Stimulated activated CD4-positive, alpha-beta T cell treated with anti-CD3 and anti-CD28 coated beads, TNF-alpha, amount 100 ng/mL, for 4 hours (primary cell): ENCODE measurements around the gene DROSHA.
"Not testable (repeated sequence)": the region's sequence is repeated elsewhere in the genome, so short reads cannot be mapped to it uniquely, and the experiment has no call there.

Experiments
- DNase-seq, 3 experiments: peaks; one replicate each; pipeline ENCODE4 v3.0.0-alpha.2; 2020; ENCODE audit warnings: low read depth in 3 of 3

DROSHA gene

GRCh38 chr5:31415009-31415923 lies 116.6 kb downstream of the DROSHA start:
- DNase-seq: no peak

- DNase-seq: no peak
Measured at GRCh38 chr5:31413030-31413812, 118.7 kb downstream of the DROSHA start.

DNA sequence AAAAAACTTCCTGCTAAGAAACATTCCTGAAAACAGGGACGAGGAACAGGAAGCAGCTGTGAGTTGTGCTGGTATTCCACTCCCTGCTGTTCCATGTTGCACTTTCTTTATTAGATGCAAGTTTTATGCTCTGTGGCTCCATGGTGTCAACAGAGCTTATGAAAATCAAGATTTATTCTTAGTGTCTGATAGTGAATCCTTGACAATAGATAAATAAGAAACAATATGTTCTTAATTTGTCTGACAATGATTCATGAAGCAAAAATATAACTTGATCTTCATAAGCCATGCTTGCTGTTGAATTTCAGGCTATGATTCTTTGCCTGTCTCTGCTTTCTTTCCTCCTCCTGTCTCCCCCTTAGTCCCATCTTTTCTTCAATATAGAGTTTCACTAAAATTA lies 119.6 kb downstream of the DROSHA start:
- DNase-seq: no peak

DNA sequence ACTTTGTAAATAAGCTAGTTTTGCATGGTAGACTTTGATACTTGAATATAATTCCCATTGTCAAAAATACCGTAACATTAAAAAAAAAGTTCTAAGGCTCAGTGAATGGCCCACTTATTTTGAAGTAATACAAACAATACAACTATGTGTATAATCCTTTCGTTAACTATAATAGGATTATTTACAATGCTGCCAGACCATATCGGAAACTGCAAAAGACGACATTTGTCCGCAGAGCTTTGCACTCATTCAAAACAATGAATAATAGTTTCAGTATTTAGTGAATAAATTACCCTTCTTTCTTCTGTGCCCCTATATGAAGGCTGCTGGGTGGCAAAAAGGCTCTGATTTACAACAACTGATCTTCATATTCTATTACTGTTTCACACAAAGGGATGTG lies 121.8 kb downstream of the DROSHA start:
- DNase-seq: no peak

DNA sequence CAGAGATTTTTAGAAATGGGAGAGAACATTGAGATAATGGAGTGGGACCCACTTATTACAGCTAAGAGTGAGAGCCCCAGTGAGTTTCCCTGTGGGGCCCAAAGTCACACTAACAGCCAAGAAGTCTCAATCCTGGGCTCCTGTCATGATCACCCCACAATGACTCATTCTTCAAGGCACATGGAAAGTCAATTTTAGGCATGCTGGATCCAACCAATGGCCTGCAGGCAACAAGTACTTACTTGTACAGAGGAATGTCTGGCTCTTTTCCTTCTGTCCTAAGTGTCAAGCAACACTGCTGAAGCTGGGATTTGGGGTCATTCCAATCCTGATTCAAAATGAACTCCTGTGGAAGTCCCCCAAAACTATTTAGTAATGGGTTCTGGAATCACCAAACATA lies 123.1 kb downstream of the DROSHA start:
- no peak for DNase-seq

DNA sequence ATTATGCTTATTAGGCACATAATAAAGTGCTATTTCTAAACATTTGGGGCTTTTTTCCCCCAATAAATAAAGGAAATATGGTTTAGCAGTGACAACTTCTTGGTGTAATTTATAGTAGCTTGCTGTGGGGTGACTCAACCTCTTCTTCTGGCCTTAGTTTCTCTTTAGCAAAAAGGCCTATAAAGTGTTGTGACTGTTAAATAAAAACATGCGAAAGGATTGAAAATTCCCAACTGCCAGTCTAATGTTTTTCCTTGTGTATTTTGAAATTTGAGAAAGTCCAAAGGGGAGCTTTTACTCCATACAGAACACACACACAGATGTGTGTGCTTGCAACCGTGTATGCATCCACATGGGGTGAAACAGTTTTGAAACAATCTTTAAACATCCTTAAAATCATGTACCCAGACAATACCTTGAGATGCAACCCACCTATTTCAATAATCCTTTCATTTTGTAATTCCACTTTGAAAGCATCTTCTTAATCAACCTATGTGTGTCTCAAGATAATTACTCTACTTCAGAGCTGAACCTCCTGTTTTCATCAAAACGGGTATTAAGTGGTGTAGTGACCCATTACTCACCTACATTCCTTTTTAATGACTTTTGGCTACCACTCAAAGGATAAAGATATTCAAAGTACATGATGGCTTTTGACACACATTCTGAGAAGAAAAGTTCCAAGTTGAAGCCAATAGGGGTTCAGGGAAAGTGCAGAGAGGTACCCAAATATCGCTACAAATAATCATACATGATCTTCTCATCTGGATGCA lies 123.8 kb downstream of the DROSHA start:
- no peak for DNase-seq

DNA sequence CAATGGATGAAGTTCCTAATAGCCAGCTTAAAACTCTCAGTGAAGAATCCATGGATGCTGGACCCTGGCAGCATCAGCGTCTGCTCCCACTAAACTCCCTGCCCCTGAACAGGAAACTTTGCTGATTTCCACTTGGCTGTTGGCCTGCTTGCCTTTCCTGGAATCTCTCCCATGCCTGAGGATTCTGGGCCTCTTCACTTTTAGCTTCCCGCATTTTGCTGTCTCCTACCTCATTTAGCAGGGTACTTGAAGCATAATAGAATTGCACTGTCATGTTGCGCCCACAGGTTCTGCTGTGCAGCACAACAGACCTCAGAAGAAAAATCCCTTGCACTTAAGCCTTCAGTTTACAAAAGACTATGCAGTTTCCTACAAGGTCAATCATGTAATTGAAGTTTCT lies 127.6 kb downstream of the DROSHA start:
- no peak for DNase-seq

DNA sequence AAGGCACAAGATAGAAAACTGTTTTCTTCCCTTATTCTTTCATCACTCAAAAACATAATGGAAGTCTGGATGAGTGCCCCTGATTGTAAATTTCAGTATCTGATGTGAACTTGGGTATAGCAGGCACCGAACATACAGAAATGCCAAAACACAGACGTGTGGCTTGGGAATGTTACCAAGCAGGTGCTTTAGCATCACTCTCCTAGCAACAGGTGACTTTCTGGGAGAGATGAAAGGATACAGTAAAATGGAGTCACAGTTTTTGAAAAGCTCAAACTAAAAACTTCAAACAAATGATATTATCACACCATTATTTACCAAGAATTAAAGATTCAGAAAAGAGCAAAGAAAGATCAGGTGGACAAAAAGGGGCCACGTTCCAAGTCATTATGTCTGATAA lies 130.2 kb downstream of the DROSHA start:
- DNase-seq: no peak

GRCh38 chr5:31397926-31398557 lies 133.9 kb downstream of the DROSHA start:
- no peak for DNase-seq

DNA sequence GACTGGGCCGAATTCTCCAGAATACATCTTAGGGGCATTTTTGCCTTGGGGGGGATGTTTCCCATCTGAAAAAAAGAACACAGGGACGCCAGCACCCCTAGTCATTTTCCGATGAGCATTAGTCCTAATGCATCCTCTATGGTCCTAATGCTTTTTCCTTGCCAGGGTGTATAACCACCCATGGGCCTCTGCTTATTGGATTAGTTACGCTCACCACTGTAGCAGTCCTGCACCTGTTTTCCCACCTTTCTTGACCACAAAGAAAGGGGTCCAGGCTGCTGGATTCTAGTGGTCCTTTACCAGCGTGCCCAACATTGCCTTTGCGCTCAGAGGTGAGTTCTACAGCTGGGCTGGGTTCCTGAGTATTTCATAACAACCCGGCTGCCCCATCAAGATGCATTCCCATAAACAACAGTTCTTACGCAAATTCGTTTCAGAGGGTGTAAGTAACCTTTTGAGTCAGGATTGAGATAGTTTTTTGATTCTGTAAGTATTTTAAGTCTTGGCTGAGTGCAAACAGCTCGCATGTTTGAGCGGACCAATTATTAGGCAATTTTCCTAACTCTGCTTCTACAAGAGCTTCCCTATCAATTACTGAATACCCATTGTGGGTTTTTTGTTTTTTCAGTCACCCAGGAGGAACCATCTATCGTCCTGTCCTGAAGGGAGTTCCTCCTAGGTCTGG lies 135.1 kb downstream of the DROSHA start:
- no peak for DNase-seq

DNA sequence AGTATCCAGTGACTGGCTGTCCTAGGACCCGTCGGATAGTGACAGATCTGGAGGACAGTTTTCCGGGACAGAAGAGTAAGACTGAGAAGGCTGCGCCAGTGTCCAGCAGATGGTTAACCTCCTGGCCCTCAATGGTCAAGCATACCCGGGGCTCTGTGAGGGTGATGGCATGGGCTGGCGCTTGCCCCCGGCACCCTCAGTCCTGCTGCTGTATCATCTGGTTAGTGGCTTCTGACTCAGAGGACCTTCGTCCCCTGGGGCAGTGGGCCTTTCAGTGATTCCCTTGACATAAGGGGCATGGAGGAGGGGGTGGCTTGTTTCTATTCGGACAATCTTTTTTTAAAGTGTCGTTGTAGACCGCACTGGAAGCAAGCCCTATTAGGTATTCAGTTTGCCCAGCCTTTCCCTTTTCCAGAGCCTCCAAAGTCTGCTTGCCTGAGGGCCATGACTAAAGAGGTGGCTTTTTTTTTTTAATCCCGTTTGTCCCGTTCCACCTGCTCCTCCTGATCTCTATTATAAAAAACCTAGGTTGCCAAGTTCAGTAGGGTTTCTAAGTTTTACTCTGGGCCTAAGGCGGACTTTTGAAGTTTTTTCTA lies 136.3 kb downstream of the DROSHA start:
- not testable (repeated sequence) for DNase-seq

- DNase-seq: no peak
Measured at GRCh38 chr5:31393126-31393525, 138.8 kb downstream of the DROSHA start.

- no peak for DNase-seq
Measured at GRCh38 chr5:31392061-31392460, 139.8 kb downstream of the DROSHA start.

DNA sequence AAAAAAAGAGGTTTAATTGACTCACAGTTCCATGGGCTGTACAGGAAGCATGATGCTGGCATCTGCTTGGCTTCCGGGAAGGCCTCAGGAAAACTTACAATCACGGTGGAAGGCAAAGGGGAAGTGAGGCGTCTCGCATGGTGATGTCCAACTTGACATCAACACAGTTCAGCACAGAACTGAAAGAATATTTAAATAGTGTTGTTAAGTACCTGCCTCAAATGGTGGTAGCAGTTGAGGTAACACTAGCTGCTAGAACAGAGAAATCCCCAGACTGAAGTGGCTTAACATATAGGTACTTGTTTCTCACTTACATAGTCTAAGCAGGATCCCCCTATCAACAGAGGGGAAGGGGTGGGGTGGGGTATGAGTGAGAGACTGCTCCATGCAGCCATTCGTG lies 141.6 kb downstream of the DROSHA start:
- DNase-seq: no peak

- no peak for DNase-seq
Measured at GRCh38 chr5:31385774-31386537, 145.9 kb downstream of the DROSHA start.

DNA sequence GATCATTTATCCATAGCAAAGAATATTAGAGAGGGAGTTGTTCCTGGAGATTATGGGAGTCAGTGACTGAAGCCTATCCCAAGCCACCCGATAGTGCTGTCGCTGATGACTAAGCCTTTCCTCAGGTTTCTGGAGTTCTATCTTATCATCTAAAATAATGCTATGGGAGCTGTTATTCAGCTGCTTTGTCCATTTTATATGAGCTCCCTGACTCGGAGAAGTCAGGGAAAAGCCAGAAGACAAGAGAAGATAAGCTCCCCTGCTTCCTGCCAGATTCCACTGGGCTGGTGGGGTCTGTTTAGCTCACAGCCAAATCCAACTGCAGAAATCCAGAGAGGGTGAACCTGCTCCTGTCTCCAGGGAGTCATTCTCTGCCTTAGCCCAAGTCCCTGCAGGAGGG lies 148.2 kb downstream of the DROSHA start:
- no peak for DNase-seq

DNA sequence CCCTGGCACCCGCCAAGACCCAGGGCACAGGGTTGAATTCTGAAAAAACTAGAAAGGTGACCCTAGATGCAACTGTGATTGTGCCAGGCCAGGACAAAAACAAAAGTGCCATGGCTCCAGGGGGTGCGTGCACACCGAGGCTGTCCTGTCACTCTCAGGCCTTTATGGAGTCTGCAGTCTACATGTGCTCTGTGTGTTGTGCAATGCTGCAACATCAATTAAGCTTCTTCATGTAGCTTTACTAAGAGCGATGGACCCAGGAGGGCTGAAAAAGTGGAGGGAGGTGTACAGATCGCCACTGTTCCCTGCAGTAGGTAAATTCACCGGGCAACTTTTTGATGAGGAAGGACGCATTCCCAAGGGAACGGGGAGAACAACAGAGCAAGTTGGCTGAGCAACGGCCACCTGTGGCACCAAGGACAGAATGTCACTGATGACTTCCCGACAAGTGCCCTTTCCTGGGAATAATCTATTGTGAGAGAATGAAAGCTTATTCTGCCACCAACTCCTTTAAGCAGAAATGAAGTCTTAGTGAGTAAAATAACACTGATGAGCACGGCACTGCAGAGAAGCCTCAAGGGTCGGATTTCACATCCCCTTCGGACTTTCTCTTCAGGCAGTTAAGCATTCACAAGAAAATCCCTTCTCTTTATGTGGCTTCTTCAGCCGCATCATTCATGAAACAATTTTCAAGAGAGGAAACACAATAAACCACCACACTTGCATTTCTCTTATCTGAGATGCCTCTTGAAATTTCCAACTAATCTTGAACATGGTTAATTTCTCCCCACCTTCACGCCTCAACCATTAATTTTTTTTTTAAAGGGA lies 149.6 kb downstream of the DROSHA start:
- DNase-seq: no peak

DNA sequence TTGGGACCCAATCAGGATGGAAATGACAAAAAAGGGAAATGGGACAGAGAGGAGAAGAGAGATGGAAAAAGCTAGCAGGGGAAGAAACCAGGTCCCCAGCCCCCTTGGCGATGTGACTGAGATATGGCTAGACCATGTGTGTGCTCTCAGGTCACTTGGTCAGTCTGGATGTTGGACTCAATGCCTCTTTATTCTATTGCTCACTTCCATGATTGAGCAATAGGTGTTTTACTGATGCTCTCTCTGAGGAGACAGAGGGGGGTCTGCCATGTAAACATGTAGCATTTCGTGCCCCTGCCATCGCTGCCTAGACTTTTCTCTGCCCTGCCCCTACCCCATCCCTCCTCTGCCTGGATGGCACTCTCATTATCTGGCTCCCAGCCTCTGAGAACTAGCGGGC lies 150.6 kb downstream of the DROSHA start:
- no peak for DNase-seq

DNA sequence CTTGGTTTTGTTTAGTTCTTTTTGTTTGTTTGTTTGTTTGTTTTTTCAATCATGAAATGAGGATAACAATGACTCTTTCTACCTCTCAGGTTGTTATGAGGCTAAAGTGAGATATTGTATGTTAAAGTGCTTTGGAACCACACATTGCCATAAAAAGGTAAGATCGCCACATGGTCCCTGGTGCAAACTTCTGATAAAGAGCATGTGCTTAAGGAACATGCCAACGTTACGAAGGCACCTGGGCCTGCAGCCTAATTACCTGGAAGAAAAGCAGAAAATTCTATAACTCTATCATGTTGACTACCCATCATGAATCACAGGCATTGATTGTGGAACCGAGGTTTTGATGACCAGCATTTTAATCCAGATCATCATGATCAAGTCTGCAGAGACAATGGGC lies 151.8 kb downstream of the DROSHA start:
- DNase-seq: no peak
